GM12878 (cell line): ENCODE results near the gene HJV. TPM values are rescaled to one million over a fixed set of nuclear protein-coding genes. Genes with fewer than 3 reads are reported as not detected.

Experiments used
- ATAC-seq: fragments of 200-7000 bp; cut with Tn5 transposase; 3 replicates; pipeline ENCODE4 v1.9.1; 2020; ENCODE audit warnings: mild to moderate bottlenecking, moderate library complexity
- BruUV-seq: library from RNA; stranded (reverse); fragments of 400-500 nt; replicated peaks from 2 replicates; lab custom pipeline; 2021; lab: Mats Ljungman, UMichigan
- CTCF ChIA-PET: fragments of 300-600 bp; sonication (Branson Sonifier 250); formaldehyde crosslinking; extraction: SDS; loops from one replicate; lab custom pipeline; 2021; ENCODE audit warnings: inconsistent platforms; lab: Yijun Ruan, JAX
- POLR2A ChIA-PET: fragments of 350-600 bp; formaldehyde crosslinking; extraction: SDS; loops from one replicate; lab custom pipeline; 2021; ENCODE audit warnings: inconsistent platforms; lab: Charles Lee
- RAD21 ChIA-PET: fragments of 300-600 bp; sonication (Branson Sonifier 250); formaldehyde crosslinking; loops from one replicate; lab custom pipeline; 2023; ENCODE audit warnings: antibody characterized with exemption; ENCODE audit not compliant: unreplicated experiment; lab: Charles Lee
- SMC1A ChIA-PET: fragments of 300-600 bp; sonication (Branson Sonifier 250); formaldehyde crosslinking; loops from one replicate; lab custom pipeline; 2023; ENCODE audit not compliant: unreplicated experiment, uncharacterized antibody; lab: Charles Lee
- DNase-seq: peaks from one replicate; pipeline ENCODE4 v3.0.0-alpha.2; 2011; ENCODE audit warnings: low read depth, low spot score
- FAIRE-seq: peaks from 3 replicates; lab custom pipeline; 2011; peaks lifted over from hg19 to GRCh38; lab: Jason Lieb, UNC
- H2AFZ ChIP-seq: 2 replicates; pipeline ENCODE4 v1.6.0; 2011; ENCODE audit warnings: low read depth, low read length, control low read depth; ENCODE audit not compliant: control insufficient read depth
- H3K27ac ChIP-seq: 2 replicates; pipeline ENCODE4 v1.5.1; 2011; ENCODE audit warnings: control low read depth; ENCODE audit not compliant: control insufficient read depth, insufficient read depth
- H3K27me3 ChIP-seq, 2 experiments: replicated peaks in 1 of 2; 2 replicates each; pipeline versions ENCODE4 v1.6.0 to v1.6.1; 2011; ENCODE audit warnings: low read length in 1 of 2; ENCODE audit not compliant: control insufficient read depth in 2 of 2, insufficient read depth in 2 of 2
- H3K36me3 ChIP-seq, 2 experiments: 2 replicates each; pipeline ENCODE4 v1.5.1; 2011; ENCODE audit warnings: low read length in 1 of 2; ENCODE audit not compliant: control insufficient read depth in 2 of 2, insufficient read depth in 2 of 2
- H3K4me1 ChIP-seq: 2 replicates; pipeline ENCODE4 v1.6.1; 2011; ENCODE audit warnings: mild to moderate bottlenecking, low read length, moderate library complexity, mixed read lengths; ENCODE audit not compliant: control insufficient read depth, insufficient read depth
- H3K4me2 ChIP-seq: 2 replicates; pipeline ENCODE4 v1.6.0; 2011; ENCODE audit warnings: control low read depth; ENCODE audit not compliant: control insufficient read depth, insufficient read depth
- H3K4me3 ChIP-seq: fragments of 200-600 bp; sonication (generic); 2 replicates; pipeline ENCODE4 v1.5.1; 2016
- H3K79me2 ChIP-seq: 2 replicates; pipeline ENCODE4 v1.6.0; 2011; ENCODE audit warnings: low read length; ENCODE audit not compliant: control insufficient read depth, insufficient read depth
- H3K9ac ChIP-seq: 2 replicates; pipeline ENCODE4 v1.8.0; 2011; ENCODE audit warnings: low read length, control low read depth, mixed read lengths; ENCODE audit not compliant: control insufficient read depth, insufficient read depth
- H3K9me3 ChIP-seq: replicated peaks from 3 replicates; pipeline ENCODE4 v1.5.1; 2011; ENCODE audit warnings: mild to moderate bottlenecking, low read length; ENCODE audit not compliant: control insufficient read depth, insufficient read depth
- H4K20me1 ChIP-seq: 2 replicates; pipeline ENCODE4 v1.6.0; 2011; ENCODE audit not compliant: control insufficient read depth, insufficient read depth
- CEBPB ChIP-seq, 2 experiments: fragments of 150-350 bp in 1 of 2; IDR thresholded peaks; 2 replicates each; pipeline ENCODE4 v1.6.1; 2012 to 2014; ENCODE audit warnings: low read depth in 2 of 2, low read length in 2 of 2, borderline replicate concordance in 1 of 2, inconsistent platforms in 1 of 2
- CREB1 ChIP-seq: IDR thresholded peaks from 2 replicates; pipeline ENCODE4 v1.6.1; 2012; ENCODE audit warnings: low read depth, mild to moderate bottlenecking, inconsistent platforms
- DPF2 ChIP-seq: fragments of 450-650 bp; IDR thresholded peaks from 2 replicates; pipeline ENCODE4 v1.6.1; 2017; ENCODE audit warnings: mild to moderate bottlenecking
- NR2F1 ChIP-seq: fragments of 450-650 bp; conservative IDR thresholded peaks from 2 replicates; pipeline ENCODE4 v1.6.1; 2017; ENCODE audit warnings: mild to moderate bottlenecking
- POLR2AphosphoS5 ChIP-seq: IDR thresholded peaks from 2 replicates; pipeline ENCODE4 v1.6.1; 2011; ENCODE audit warnings: mild to moderate bottlenecking, low read length, inconsistent platforms
- RAD21 ChIP-seq: IDR thresholded peaks from 2 replicates; pipeline ENCODE4 v1.6.1; 2011; ENCODE audit warnings: mild to moderate bottlenecking, low read depth, low read length, moderate library complexity; ENCODE audit not compliant: insufficient read depth
- RAD51 ChIP-seq: fragments of 450-650 bp; IDR thresholded peaks from 2 replicates; pipeline ENCODE4 v1.6.1; 2016; ENCODE audit warnings: moderate library complexity, mild to moderate bottlenecking, inconsistent platforms
- RELA ChIP-seq: fragments of 450-650 bp; IDR thresholded peaks from 2 replicates; pipeline ENCODE4 v1.8.0; 2014; ENCODE audit warnings: borderline replicate concordance; ENCODE audit not compliant: partially characterized antibody
- RUNX3 ChIP-seq: IDR thresholded peaks from 2 replicates; pipeline ENCODE4 v1.6.1; 2012; ENCODE audit warnings: low read length, inconsistent platforms
- SMC3 ChIP-seq: IDR thresholded peaks from 2 replicates; pipeline ENCODE4 v1.6.1; 2011; ENCODE audit warnings: low read length, improper control_type of control experiment, borderline replicate concordance
- ZNF217 ChIP-seq: fragments of 450-650 bp; IDR thresholded peaks from 2 replicates; pipeline ENCODE4 v1.6.1; 2017; ENCODE audit warnings: antibody characterized with exemption, mild to moderate bottlenecking
- WGBS: methylation state at CpG from one replicate; pipeline ENCODE4 v1.1.6; 2016; ENCODE audit warnings: low lambda C conversion rate; ENCODE audit not compliant: insufficient replicate concordance, insufficient coverage; ENCODE audit errors: missing lambda C conversion rate; 5-methylcytosine and 5-hydroxymethylcytosine counted together
- in situ Hi-C: fragments of 300-500 bp; cut with MboI; formaldehyde crosslinking; loops from 9 replicates; pipeline ENCODE4 v1.14.3; 2018; ENCODE audit warnings: mixed read lengths
- intact Hi-C: fragments of 100-400 bp; cut with micrococcal nuclease; formaldehyde crosslinking; loops from one replicate; pipeline ENCODE4 v1.14.2; 2022; ENCODE audit not compliant: unreplicated experiment
- polyA plus RNA-seq, 11 experiments: library from polyadenylated mRNA; depleted of rRNA in 4 of 11; unstranded in 6 of 11; stranded (reverse) in 5 of 11; fragments of >200 nt; fragmentation: Nextera tagmentation in 4 of 11; fragmentation: Illumina TruSeq in 1 of 11; extraction: Ambion mirVana in 4 of 11; extraction: Trizol in 1 of 11; gene quantifications; 1 replicate in 1 of 11; 2 replicates in 10 of 11; pipeline versions ENCODE4 v1.2.1 to v1.2.3, GENCODE V29; 2011 to 2016; ENCODE audit warnings: inconsistent platforms in 2 of 11, missing spikeins in 2 of 11, low read depth in 1 of 11
- total RNA-seq, 4 experiments: library from RNA; depleted of rRNA in 3 of 4; stranded (reverse); fragments of >200 nt in 3 of 4; fragmentation: Illumina TruSeq in 1 of 4; extraction: Trizol in 1 of 4; gene quantifications; 2 replicates each; pipeline versions ENCODE4 v1.2.1 to v1.2.3, GENCODE V29; 2013 to 2021
- TF ChIP-seq, protein P1 (sequence below): fragments of 450-650 bp; IDR thresholded peaks from 2 replicates; pipeline ENCODE4 v1.6.1; 2014; ENCODE audit warnings: mild to moderate bottlenecking
- TF ChIP-seq, protein P2 (sequence below): IDR thresholded peaks from 2 replicates; pipeline ENCODE4 v1.6.1; 2011; ENCODE audit warnings: low read depth, mild to moderate bottlenecking, low read length, moderate library complexity, borderline replicate concordance; ENCODE audit errors: extremely low read depth
- TF ChIP-seq, protein P3 (sequence below): fragments of 450-650 bp; IDR thresholded peaks from 2 replicates; pipeline ENCODE4 v1.6.1; 2016; ENCODE audit warnings: mild to moderate bottlenecking, moderate library complexity, borderline replicate concordance

HJV gene
- total and polyA plus RNA-seq, 10 of the 15 experiments (the other 5 are each of a cell fraction or from before 2014, with no cell fraction given) = not detected

DNA sequence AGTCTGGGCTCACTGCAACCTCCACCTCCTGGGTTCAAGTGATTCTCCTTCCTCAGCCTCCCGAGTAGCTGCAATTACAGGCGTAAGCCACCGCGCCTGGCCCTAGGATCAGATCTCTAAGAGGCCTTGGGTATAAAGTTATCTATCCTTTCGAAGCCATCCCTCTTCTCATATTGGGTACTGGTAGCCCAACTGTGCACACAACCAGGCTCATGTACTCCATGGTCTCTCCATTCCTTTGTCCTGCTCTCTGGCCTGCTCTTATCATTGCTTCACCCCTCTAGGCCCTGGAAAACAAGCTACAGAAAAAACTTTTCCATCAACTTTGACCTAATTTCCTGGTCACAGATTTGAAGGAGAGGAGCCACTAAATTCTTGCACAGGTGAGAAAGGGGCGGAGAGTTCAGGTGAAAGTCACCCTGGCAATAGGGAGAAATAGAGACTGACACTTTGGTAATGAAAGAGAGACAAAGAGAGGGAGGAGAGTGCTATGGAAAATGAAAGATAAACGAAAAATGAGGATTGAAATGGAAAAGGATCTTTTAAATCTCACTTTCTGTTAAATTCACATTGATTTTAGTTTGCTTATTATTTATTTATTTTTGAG, 31.2 kb downstream of the HJV start:
- H3K27me3 ChIP-seq = no peaks in the 10 kb centered on the region
- H3K36me3 ChIP-seq = peaks cover 0 to 3% of the 10 kb centered on the region in 2 experiments; a peak in 2 of 4 replicates
- DNase-seq (no peak), ATAC-seq (peak; percentile 4; the same call in 2 of the 3 replicates), FAIRE-seq (no peak)
- no peak overlapping the region for H3K27ac ChIP-seq
- ChIA-PET POLR2A (interaction anchor here (0.9 to 7.2 kb wide), 4 partner anchors 11 to 28 kb away, joined by 3 to 61 read pairs (median 4); partner anchors contain the start of genes ANKRD34A and POLR3GL), RAD21 (interaction anchor here (0.6 to 1.7 kb wide), 2 partner anchors 11 to 32 kb away, joined by 3 to 11 read pairs; partner anchors contain the start of gene LIX1L), CTCF (interaction anchor here (0.8 to 12.2 kb wide), 4 partner anchors 10 to 46 kb away, joined by 3 to 196 read pairs (median 4); no protein-coding TSS in a partner anchor), SMC1A (interaction anchor here (0.9 to 12.5 kb wide), 2 partner anchors 10 to 32 kb away, joined by 3 to 244 read pairs; partner anchors contain the start of gene LIX1L)
- WGBS = 85% methylated on average over 7 of the region's 7 CpGs
- H3K4me2 ChIP-seq = no peak overlapping the region
- in situ Hi-C loops (no loop called here), intact Hi-C loops (no loop called here)
- H3K4me3 ChIP-seq = no peak overlapping the region
- no peak overlapping the region for H3K9ac ChIP-seq
- H3K9me3 ChIP-seq = no peaks in the 10 kb centered on the region
- H3K79me2 ChIP-seq = peaks cover 7% of the 10 kb centered on the region
- H4K20me1 ChIP-seq = no peaks in the 10 kb centered on the region
- BruUV-seq = no TSS peak
- no peak overlapping the region for H2AFZ ChIP-seq
- H3K4me1 ChIP-seq = peaks cover 4% of the 10 kb centered on the region; the same call in 1 of the 2 replicates
- TF ChIP-seq, protein P1, sequence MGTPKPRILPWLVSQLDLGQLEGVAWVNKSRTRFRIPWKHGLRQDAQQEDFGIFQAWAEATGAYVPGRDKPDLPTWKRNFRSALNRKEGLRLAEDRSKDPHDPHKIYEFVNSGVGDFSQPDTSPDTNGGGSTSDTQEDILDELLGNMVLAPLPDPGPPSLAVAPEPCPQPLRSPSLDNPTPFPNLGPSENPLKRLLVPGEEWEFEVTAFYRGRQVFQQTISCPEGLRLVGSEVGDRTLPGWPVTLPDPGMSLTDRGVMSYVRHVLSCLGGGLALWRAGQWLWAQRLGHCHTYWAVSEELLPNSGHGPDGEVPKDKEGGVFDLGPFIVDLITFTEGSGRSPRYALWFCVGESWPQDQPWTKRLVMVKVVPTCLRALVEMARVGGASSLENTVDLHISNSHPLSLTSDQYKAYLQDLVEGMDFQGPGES = no peak
- no peak for TF ChIP-seq NR2F1
- TF ChIP-seq RUNX3 = no peak
- no peak for TF ChIP-seq POLR2AphosphoS5
- TF ChIP-seq RAD21 = no peak
- TF ChIP-seq ZNF217 = no peak
- TF ChIP-seq SMC3 = no peak
- TF ChIP-seq RAD51 = no peak
- no peak for TF ChIP-seq RELA
- TF ChIP-seq, protein P2, sequence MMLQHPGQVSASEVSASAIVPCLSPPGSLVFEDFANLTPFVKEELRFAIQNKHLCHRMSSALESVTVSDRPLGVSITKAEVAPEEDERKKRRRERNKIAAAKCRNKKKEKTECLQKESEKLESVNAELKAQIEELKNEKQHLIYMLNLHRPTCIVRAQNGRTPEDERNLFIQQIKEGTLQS = no peak
- TF ChIP-seq, protein P3, sequence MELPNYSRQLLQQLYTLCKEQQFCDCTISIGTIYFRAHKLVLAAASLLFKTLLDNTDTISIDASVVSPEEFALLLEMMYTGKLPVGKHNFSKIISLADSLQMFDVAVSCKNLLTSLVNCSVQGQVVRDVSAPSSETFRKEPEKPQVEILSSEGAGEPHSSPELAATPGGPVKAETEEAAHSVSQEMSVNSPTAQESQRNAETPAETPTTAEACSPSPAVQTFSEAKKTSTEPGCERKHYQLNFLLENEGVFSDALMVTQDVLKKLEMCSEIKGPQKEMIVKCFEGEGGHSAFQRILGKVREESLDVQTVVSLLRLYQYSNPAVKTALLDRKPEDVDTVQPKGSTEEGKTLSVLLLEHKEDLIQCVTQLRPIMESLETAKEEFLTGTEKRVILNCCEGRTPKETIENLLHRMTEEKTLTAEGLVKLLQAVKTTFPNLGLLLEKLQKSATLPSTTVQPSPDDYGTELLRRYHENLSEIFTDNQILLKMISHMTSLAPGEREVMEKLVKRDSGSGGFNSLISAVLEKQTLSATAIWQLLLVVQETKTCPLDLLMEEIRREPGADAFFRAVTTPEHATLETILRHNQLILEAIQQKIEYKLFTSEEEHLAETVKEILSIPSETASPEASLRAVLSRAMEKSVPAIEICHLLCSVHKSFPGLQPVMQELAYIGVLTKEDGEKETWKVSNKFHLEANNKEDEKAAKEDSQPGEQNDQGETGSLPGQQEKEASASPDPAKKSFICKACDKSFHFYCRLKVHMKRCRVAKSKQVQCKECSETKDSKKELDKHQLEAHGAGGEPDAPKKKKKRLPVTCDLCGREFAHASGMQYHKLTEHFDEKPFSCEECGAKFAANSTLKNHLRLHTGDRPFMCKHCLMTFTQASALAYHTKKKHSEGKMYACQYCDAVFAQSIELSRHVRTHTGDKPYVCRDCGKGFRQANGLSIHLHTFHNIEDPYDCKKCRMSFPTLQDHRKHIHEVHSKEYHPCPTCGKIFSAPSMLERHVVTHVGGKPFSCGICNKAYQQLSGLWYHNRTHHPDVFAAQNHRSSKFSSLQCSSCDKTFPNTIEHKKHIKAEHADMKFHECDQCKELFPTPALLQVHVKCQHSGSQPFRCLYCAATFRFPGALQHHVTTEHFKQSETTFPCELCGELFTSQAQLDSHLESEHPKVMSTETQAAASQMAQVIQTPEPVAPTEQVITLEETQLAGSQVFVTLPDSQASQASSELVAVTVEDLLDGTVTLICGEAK = no peak
- TF ChIP-seq CEBPB (IDR thresholded peaks at IDR 0.05; ENCODE audit: borderline replicate concordance in 1 of 2, low read depth in 2 of 2, low read length in 2 of 2) = no peak
- TF ChIP-seq DPF2 = no peak
- TF ChIP-seq CREB1 = no peak
